Breast epithelium (tissue), 4 donors: ENCODE data around the gene EXOG. TPM values are rescaled to one million over a fixed set of nuclear protein-coding genes. Genes with fewer than 3 reads are reported as not detected.

Source experiments
- DNase-seq, 2 donors: peaks; one replicate each; pipeline ENCODE4 v3.0.0-alpha.2; 2019; ENCODE audit warnings: low spot score in 2 of 2
- H3K27ac ChIP-seq, 2 donors: fragments of 200-600 bp; sonication (generic) in 1 of 2; one replicate each; pipeline ENCODE4 v1.5.1; 2016 to 2019; ENCODE audit warnings: mild to moderate bottlenecking in 1 of 2
- H3K27me3 ChIP-seq, 2 donors: fragments of 200-600 bp; sonication (generic) in 1 of 2; one replicate each; pipeline versions ENCODE4 v1.5.1 to v1.6.0; 2017 to 2019; ENCODE audit warnings: control low read depth in 1 of 2, mild to moderate bottlenecking in 1 of 2
- H3K36me3 ChIP-seq: fragments of 200-600 bp; one replicate; pipeline ENCODE4 v1.5.1; 2019
- H3K4me1 ChIP-seq, 2 donors: fragments of 200-600 bp; sonication (generic); one replicate each; pipeline ENCODE4 v1.5.1; 2016 to 2019; ENCODE audit warnings: control low read depth in 1 of 2
- H3K4me3 ChIP-seq, 3 donors: fragments of 200-600 bp; sonication (generic); 1 replicate in 2 of 3; 2 replicates in 1 of 3; pipeline ENCODE4 v1.5.1; 2016 to 2019; ENCODE audit warnings: mild to moderate bottlenecking in 3 of 3, moderate library complexity in 2 of 3
- H3K9me3 ChIP-seq, 2 donors: fragments of 200-600 bp; sonication (generic) in 1 of 2; one replicate each; pipeline ENCODE4 v1.5.1; 2016 to 2019; ENCODE audit warnings: control low read depth in 1 of 2
- CTCF ChIP-seq, 3 donors: fragments of 450-650 bp; IDR thresholded peaks; one replicate each; pipeline ENCODE4 v1.5.1; 2016 to 2017; ENCODE audit warnings: antibody characterized with exemption in 3 of 3, mild to moderate bottlenecking in 3 of 3, moderate library complexity in 3 of 3
- POLR2A ChIP-seq: fragments of 450-650 bp; IDR thresholded peaks from one replicate; pipeline ENCODE4 v1.6.1; 2016; ENCODE audit warnings: antibody characterized with exemption, mild to moderate bottlenecking, moderate library complexity
- POLR2AphosphoS5 ChIP-seq, 3 donors: sonication (generic); formaldehyde crosslinking; IDR thresholded peaks; one replicate each; pipeline ENCODE4 v1.6.1; 2017; ENCODE audit warnings: antibody characterized with exemption in 3 of 3
- intact Hi-C: fragments of 100-400 bp; cut with DNase I; formaldehyde crosslinking; loops from one replicate; pipeline ENCODE4 v1.15.1; 2023; ENCODE audit warnings: low total_unique reads
- total RNA-seq, 3 donors: library from RNA; depleted of rRNA; stranded (reverse); fragments of >200 nt; gene quantifications; one replicate each; pipeline ENCODE4 v1.1.0, GENCODE V29; 2016

The EXOG gene
- total RNA-seq, 3 donors from 2014 or later: 7.5 to 10.2 (median 8.8) TPM

GRCh38 chr3:38453913-38454177, 42.3 kb upstream of the EXOG start:
- H3K36me3 ChIP-seq: no peaks in the 10 kb centered on the region
- H3K27ac ChIP-seq: peak overlapping the region; percentile 92 to 98
- TF ChIP-seq POLR2AphosphoS5 (IDR thresholded peaks at IDR 0.05): no peak
- TF ChIP-seq CTCF (IDR thresholded peaks at IDR 0.05): no peak
- TF ChIP-seq POLR2A: no peak
- H3K4me1 ChIP-seq: peaks cover 0 to 19% of the 10 kb centered on the region in 2 donors
- H3K4me3 ChIP-seq: peak overlapping the region; percentile 58 to 98 (median 85)
- intact Hi-C loops: no loop called here
- DNase-seq: no peak
- no peaks in the 10 kb centered on the region for H3K27me3 ChIP-seq
- no peaks in the 10 kb centered on the region for H3K9me3 ChIP-seq

- Histone ChIP-seq H3K9me3 (no peaks in the 10 kb centered on the region), H3K27ac (peak overlapping the region; percentile 92 to 98), H3K36me3 (no peaks in the 10 kb centered on the region), H3K4me3 (peak overlapping the region; percentile 58 to 98 (median 85)), H3K27me3 (no peaks in the 10 kb centered on the region), H3K4me1 (peaks cover 3 to 24% of the 10 kb centered on the region in 2 donors)
- TF ChIP-seq POLR2A (no peak), POLR2AphosphoS5 (IDR thresholded peaks at IDR 0.05) (peak in 2 of 3 donors; percentile 16 to 19)
- intact Hi-C loops: no loop called here
- peak in 1 of 2 donors; percentile 24 for DNase-seq
These were observed 41.8 kb upstream of the EXOG start for GRCh38 chr3:38454178-38454883.

- peak overlapping the region; percentile 92 to 98 for H3K27ac ChIP-seq
- intact Hi-C loops: no loop called here
These were observed 41.1 kb upstream of the EXOG start for GRCh38 chr3:38454884-38455638.

DNA sequence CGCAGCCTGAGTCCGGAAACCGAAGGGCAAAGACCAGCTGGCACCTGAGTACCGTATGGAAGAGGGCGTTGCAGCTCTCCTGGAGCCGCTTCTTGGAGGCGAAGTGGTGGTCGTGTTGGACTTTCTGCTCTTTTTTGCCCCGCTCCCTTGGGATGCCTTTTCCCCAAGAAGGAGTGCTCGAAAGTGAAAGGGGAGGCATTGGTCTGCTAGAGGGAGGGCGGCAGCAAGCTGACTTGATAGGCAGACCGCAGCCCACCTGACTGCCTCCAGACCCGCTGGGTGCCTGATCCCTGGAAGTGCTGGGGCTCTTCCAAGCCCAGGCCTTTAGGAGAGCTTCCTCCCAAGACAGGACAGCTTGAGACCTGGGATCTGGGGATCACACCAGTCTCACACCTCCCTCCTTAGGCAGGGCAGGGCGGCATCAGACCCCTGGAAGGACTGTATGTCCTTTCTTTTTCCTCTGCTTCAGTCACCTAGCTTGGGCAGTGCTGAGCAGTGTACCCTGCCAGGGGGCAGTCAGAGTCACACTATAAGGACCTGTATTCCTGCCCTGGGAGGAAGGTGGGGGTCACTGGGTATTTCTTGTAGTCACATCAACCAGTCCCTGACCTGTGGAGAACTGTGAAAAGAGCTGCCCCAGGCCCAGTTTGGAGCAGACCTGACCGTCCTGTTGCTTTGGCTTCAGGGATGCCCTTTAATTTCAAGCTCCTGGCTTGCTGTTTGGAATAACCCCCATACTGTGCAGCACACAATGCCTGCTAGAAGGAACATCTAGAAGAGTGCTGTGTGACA, 40.3 kb upstream of the EXOG start:
- intact Hi-C loops: no loop called here
- Histone ChIP-seq H3K27ac (peak overlapping the region; percentile 92 to 98), H3K27me3 (no peaks in the 10 kb centered on the region), H3K9me3 (no peaks in the 10 kb centered on the region), H3K4me3 (peak overlapping the region; percentile 58 to 98 (median 85)), H3K36me3 (no peaks in the 10 kb centered on the region), H3K4me1 (peaks cover 15 to 27% of the 10 kb centered on the region in 2 donors)
- DNase-seq: no peak
- TF ChIP-seq POLR2A (no peak), POLR2AphosphoS5 (IDR thresholded peaks at IDR 0.05) (peak in 1 of 3 donors; percentile 13)

More at GRCh38 chr3:38454884-38455638, 41.1 kb upstream of the EXOG start:
- H3K36me3 ChIP-seq: no peaks in the 10 kb centered on the region
- DNase-seq: peak; percentile 47 to 69
- H3K4me3 ChIP-seq: peak overlapping the region; percentile 58 to 98 (median 85)
- H3K4me1 ChIP-seq: peaks cover 10 to 27% of the 10 kb centered on the region in 2 donors
- H3K9me3 ChIP-seq: no peaks in the 10 kb centered on the region
- TF ChIP-seq POLR2AphosphoS5 (IDR thresholded peaks at IDR 0.05) (no peak), CTCF (IDR thresholded peaks at IDR 0.05) (no peak), POLR2A (peak; percentile 24)
- H3K27me3 ChIP-seq: no peaks in the 10 kb centered on the region

GRCh38 chr3:38457111-38458003, 38.8 kb upstream of the EXOG start:
- Histone ChIP-seq H3K27ac (peak overlapping the region in 1 of 2 donors; percentile 70), H3K4me1 (peaks cover 15 to 27% of the 10 kb centered on the region in 2 donors), H3K9me3 (no peaks in the 10 kb centered on the region), H3K36me3 (no peaks in the 10 kb centered on the region), H3K4me3 (no peak overlapping the region), H3K27me3 (no peaks in the 10 kb centered on the region)
- no peak for TF ChIP-seq POLR2A
- no peak for TF ChIP-seq POLR2AphosphoS5 (IDR thresholded peaks at IDR 0.05)
- TF ChIP-seq CTCF (IDR thresholded peaks at IDR 0.05): no peak
- DNase-seq: peak in 1 of 2 donors; percentile 36
- intact Hi-C loops: no loop called here
